K562 (cell line): ENCODE data around the gene ATXN10. TPM values are rescaled to one million over a fixed set of nuclear protein-coding genes. Genes with fewer than 3 reads are reported as not detected.

ENCODE experiments used
- ATAC-seq: fragments of 200-7000 bp; cut with Tn5 transposase; 3 replicates; pipeline ENCODE4 v1.9.1; 2020; ENCODE audit warnings: moderate library complexity
- BruUV-seq: library from RNA; stranded (reverse); fragments of 400-500 nt; replicated peaks from 2 replicates; lab custom pipeline; 2021; lab: Mats Ljungman, UMichigan
- CTCF ChIA-PET: fragments of 300-600 bp; formaldehyde crosslinking; extraction: SDS; loops from one replicate; lab custom pipeline; 2021; ENCODE audit warnings: low intra/inter-chr PET ratio; lab: Yijun Ruan, JAX
- POLR2A ChIA-PET: fragments of 300-600, 350-650 bp; sonication (Branson Sonifier 250); formaldehyde crosslinking; extraction: SDS; loops from one replicate; lab custom pipeline; 2021; ENCODE audit warnings: antibody characterized with exemption, inconsistent platforms; lab: Yijun Ruan, JAX
- DNase-seq, 4 experiments: peaks; one replicate each; pipeline versions ENCODE4 v3.0.0 to v3.0.0-alpha.2; 2011 to 2018; ENCODE audit warnings: low spot score in 3 of 4, mixed read lengths in 3 of 4; ENCODE audit errors: extremely low read depth in 1 of 4
- FAIRE-seq: peaks from 2 replicates; lab custom pipeline; 2011; peaks lifted over from hg19 to GRCh38; lab: Jason Lieb, UNC
- H2AFZ ChIP-seq: 2 replicates; pipeline ENCODE4 v1.6.0; 2011; ENCODE audit warnings: low read depth, low read length, control low read depth, inconsistent platforms
- H3K27ac ChIP-seq: fragments of 200-600 bp; 3 replicates; pipeline ENCODE4 v1.8.0; 2011; ENCODE audit warnings: low read depth, mild to moderate bottlenecking, control low read depth, inconsistent platforms, low read length, moderate library complexity, mixed read lengths; ENCODE audit errors: extremely low read depth
- H3K27me3 ChIP-seq, 2 experiments: fragments of 300-600 bp in 1 of 2; 2 replicates in 1 of 2; 3 replicates in 1 of 2; pipeline versions ENCODE4 v1.6.0 to v1.8.0; 2011; ENCODE audit warnings: inconsistent platforms in 2 of 2, low read length in 2 of 2, mild to moderate bottlenecking in 1 of 2, mixed read lengths in 1 of 2, moderate library complexity in 1 of 2; ENCODE audit not compliant: control insufficient read depth in 2 of 2, insufficient read depth in 2 of 2
- H3K36me3 ChIP-seq: fragments of 300-600 bp; 3 replicates; pipeline ENCODE4 v1.8.0; 2011; ENCODE audit warnings: mild to moderate bottlenecking, low read length, inconsistent platforms; ENCODE audit not compliant: control insufficient read depth, insufficient read depth
- H3K4me1 ChIP-seq, 2 experiments: fragments of 200-600 bp in 1 of 2; replicated peaks in 1 of 2; 2 replicates in 1 of 2; 3 replicates in 1 of 2; pipeline versions ENCODE4 v1.5.1 to v1.8.0; 2011; ENCODE audit warnings: inconsistent platforms in 2 of 2, low read length in 2 of 2, mild to moderate bottlenecking in 1 of 2, mixed read lengths in 1 of 2, moderate library complexity in 1 of 2; ENCODE audit not compliant: control insufficient read depth in 2 of 2, insufficient read depth in 2 of 2
- H3K4me2 ChIP-seq: 2 replicates; pipeline ENCODE4 v1.6.1; 2011; ENCODE audit warnings: low read length, control low read depth, inconsistent platforms, mixed read lengths; ENCODE audit not compliant: insufficient read depth
- H3K4me3 ChIP-seq: fragments of 200-600 bp; sonication (generic), shearing (Covaris generic); 2 replicates; pipeline ENCODE4 v1.5.1; 2016; ENCODE audit warnings: control low read depth, inconsistent platforms
- H3K79me2 ChIP-seq: fragments of 200-600 bp; 3 replicates; pipeline ENCODE4 v1.8.0; 2011; ENCODE audit warnings: low read length, inconsistent platforms; ENCODE audit not compliant: control insufficient read depth, insufficient read depth
- H3K9ac ChIP-seq, 2 experiments: 2 replicates each; pipeline versions ENCODE4 v1.6.0 to v1.6.1; 2011; ENCODE audit warnings: low read depth in 2 of 2, low read length in 2 of 2, control low read depth in 1 of 2, inconsistent platforms in 1 of 2, mild to moderate bottlenecking in 1 of 2, mixed read lengths in 1 of 2; ENCODE audit not compliant: insufficient read depth in 1 of 2
- H3K9me1 ChIP-seq: one replicate; pipeline ENCODE4 v1.6.0; 2011; ENCODE audit warnings: inconsistent platforms, mild to moderate bottlenecking, low read length, moderate library complexity; ENCODE audit not compliant: control insufficient read depth, insufficient read depth
- H3K9me3 ChIP-seq: replicated peaks from 2 replicates; pipeline ENCODE4 v1.5.1; 2011; ENCODE audit warnings: low read depth, low read length, inconsistent platforms; ENCODE audit not compliant: control insufficient read depth, insufficient read depth
- H4K20me1 ChIP-seq: replicated peaks from 2 replicates; pipeline ENCODE4 v1.6.1; 2011; ENCODE audit warnings: low read length, inconsistent platforms, mixed read lengths; ENCODE audit not compliant: control insufficient read depth, insufficient read depth
- ADNP ChIP-seq: fragments of 200-800 bp; sonication (Bioruptor generic); IDR thresholded peaks from 2 replicates; pipeline ENCODE4 v1.6.1; 2016; ENCODE audit warnings: missing genetic modification characterization, missing compliant biosample characterization
- BACH1 ChIP-seq: fragments of 200-800 bp; sonication (Bioruptor generic); IDR thresholded peaks from 2 replicates; pipeline ENCODE4 v1.6.1; 2016; ENCODE audit warnings: missing genetic modification characterization, missing compliant biosample characterization
- CGGBP1 ChIP-seq: fragments of 250-450 bp; sonication (Bioruptor Pico); IDR thresholded peaks from 2 replicates; pipeline ENCODE4 v1.9.0; 2021; ENCODE audit warnings: mild to moderate bottlenecking
- CHD1 ChIP-seq: fragments of 200-600 bp; sonication (generic); IDR thresholded peaks from one replicate; pipeline ENCODE4 v1.6.1; 2012; ENCODE audit warnings: mild to moderate bottlenecking, moderate library complexity, low read length, inconsistent platforms
- ETV6 ChIP-seq, 3 experiments: fragments of 150-350 bp in 1 of 3; sonication (generic) in 1 of 3; formaldehyde crosslinking in 1 of 3; IDR thresholded peaks; 2 replicates each; pipeline versions ENCODE4 v1.6.1 to v1.8.0; 2014 to 2022; ENCODE audit warnings: borderline replicate concordance in 2 of 3, low read depth in 2 of 3, antibody characterized with exemption in 1 of 3, low read length in 1 of 3, mild to moderate bottlenecking in 1 of 3, missing genetic modification reagents in 1 of 3
- FOSL1 ChIP-seq: fragments of 200-800 bp; sonication (Bioruptor generic); conservative IDR thresholded peaks from 2 replicates; pipeline ENCODE4 v1.6.1; 2016; ENCODE audit warnings: missing genetic modification characterization, missing compliant biosample characterization
- HEY1 ChIP-seq: fragments of 250-450 bp; sonication (Bioruptor Pico); IDR thresholded peaks from 2 replicates; pipeline ENCODE4 v1.5.0; 2020; ENCODE audit warnings: mild to moderate bottlenecking, moderate library complexity, borderline replicate concordance
- PPARD ChIP-seq: fragments of 250-450 bp; sonication (Bioruptor Pico); IDR thresholded peaks from 2 replicates; pipeline ENCODE4 v1.8.0; 2022; ENCODE audit warnings: inconsistent platforms, mild to moderate bottlenecking, moderate library complexity
- PTTG1 ChIP-seq: fragments of 450-650 bp; IDR thresholded peaks from 2 replicates; pipeline ENCODE4 v1.6.1; 2016; ENCODE audit warnings: low read depth, mild to moderate bottlenecking, missing genetic modification characterization, missing compliant biosample characterization
- SMAD3 ChIP-seq: fragments of 450-650 bp; formaldehyde crosslinking; conservative IDR thresholded peaks from 2 replicates; pipeline ENCODE4 v1.4.0; 2020; ENCODE audit warnings: mild to moderate bottlenecking
- SMAD4 ChIP-seq: fragments of 250-450 bp; sonication (Bioruptor Pico); conservative IDR thresholded peaks from 2 replicates; pipeline ENCODE4 v1.8.0; 2021; ENCODE audit warnings: inconsistent platforms, mild to moderate bottlenecking, moderate library complexity
- SUPT5H ChIP-seq: fragments of 450-650 bp; IDR thresholded peaks from 2 replicates; pipeline ENCODE4 v1.6.1; 2016
- TCF7L2 ChIP-seq: fragments of 150-350 bp; IDR thresholded peaks from 2 replicates; pipeline ENCODE4 v1.6.1; 2016; ENCODE audit warnings: low read depth, mild to moderate bottlenecking, low read length, moderate library complexity
- U2AF1 ChIP-seq: fragments of 200-400 bp; formaldehyde crosslinking; optimal IDR thresholded peaks from 2 replicates; pipeline ENCODE3; 2017; ENCODE audit warnings: mild to moderate bottlenecking, low read depth, low read length, moderate library complexity
- ZNF174 ChIP-seq: fragments of 250-450 bp; sonication (Bioruptor Pico); IDR thresholded peaks from 2 replicates; pipeline ENCODE4 v1.4.0; 2020; ENCODE audit warnings: mild to moderate bottlenecking
- ZNF212 ChIP-seq: fragments of 450-650 bp; formaldehyde crosslinking; IDR thresholded peaks from 2 replicates; pipeline ENCODE4 v1.4.0; 2020; ENCODE audit warnings: mild to moderate bottlenecking
- ZNF445 ChIP-seq: fragments of 250-450 bp; sonication (Bioruptor Pico); IDR thresholded peaks from 2 replicates; pipeline ENCODE4 v1.4.0; 2020; ENCODE audit warnings: low read depth, mild to moderate bottlenecking, moderate library complexity
- WGBS: fragments of 100-300 bp; shearing (Covaris generic); methylation state at CpG from one replicate; pipeline ENCODE4 v1.1.6; 2016; ENCODE audit warnings: low coverage, mixed read lengths; ENCODE audit not compliant: insufficient coverage; ENCODE audit errors: missing lambda C conversion rate; 5-methylcytosine and 5-hydroxymethylcytosine counted together
- in situ Hi-C: fragments of 300-500 bp; cut with MboI; formaldehyde crosslinking; loops from 4 replicates; pipeline ENCODE4 v1.15.0; 2018; ENCODE audit warnings: inconsistent platforms, mixed read lengths
- intact Hi-C: fragments of 100-400 bp; cut with micrococcal nuclease; formaldehyde crosslinking; loops from 2 replicates; pipeline ENCODE4 v1.14.2; 2022
- polyA plus RNA-seq, 8 experiments: library from polyadenylated mRNA; depleted of rRNA in 4 of 8; stranded (reverse) in 5 of 8; unstranded in 3 of 8; fragments of >200 nt; fragmentation: Nextera tagmentation in 2 of 8; fragmentation: Illumina TruSeq in 1 of 8; extraction: Ambion mirVana in 2 of 8; extraction: Trizol in 1 of 8; gene quantifications; 2 replicates each; pipeline versions ENCODE4 v1.2.1 to v1.2.3, GENCODE V29; 2011 to 2014; ENCODE audit warnings: inconsistent platforms in 1 of 8, missing spikeins in 1 of 8
- total RNA-seq, 7 experiments: library from RNA; depleted of rRNA in 6 of 7; stranded (reverse); fragments of >200 nt in 6 of 7; fragmentation: Illumina TruSeq in 2 of 7; extraction: Trizol in 2 of 7; gene quantifications; 2 replicates each; pipeline versions ENCODE4 v1.2.1 to v1.2.3, GENCODE V29; 2011 to 2021; ENCODE audit warnings: low replicate concordance in 1 of 7
- TF ChIP-seq, protein P1 (sequence below): fragments of 450-650 bp; IDR thresholded peaks from 2 replicates; pipeline ENCODE4 v1.6.1; 2016; ENCODE audit warnings: low read depth, mild to moderate bottlenecking, moderate library complexity
- TF ChIP-seq, protein P2 (sequence below): fragments of 450-650 bp; IDR thresholded peaks from 2 replicates; pipeline ENCODE4 v1.7.1; 2018; ENCODE audit warnings: mild to moderate bottlenecking, low read depth; ENCODE audit not compliant: partially characterized antibody

Gene ATXN10
- total and polyA plus RNA-seq, 9 of the 15 experiments (the other 6 are each of a cell fraction or from before 2014, with no cell fraction given), result 11.5 to 190 (median 33.6) TPM

GRCh38 chr22:45757068-45757467, 85.4 kb downstream of the ATXN10 start:
- Histone ChIP-seq H3K79me2 (no peaks in the 10 kb centered on the region), H3K4me1 (no peaks in the 10 kb centered on the region; a peak in 1 of 5 replicates), H3K9me3 (no peaks in the 10 kb centered on the region; the same call in 1 of the 2 replicates), H4K20me1 (no peaks in the 10 kb centered on the region), H3K4me3 (no peak overlapping the region), H3K9me1 (no peaks in the 10 kb centered on the region), H3K4me2 (no peak overlapping the region), H3K27ac (no peak overlapping the region), H2AFZ (no peak overlapping the region), H3K36me3 (no peaks in the 10 kb centered on the region), H3K9ac (no peak overlapping the region), H3K27me3 (no peaks in the 10 kb centered on the region)
- in situ Hi-C loops, result no loop called here
- POLR2A ChIA-PET, result interaction anchor here (0.6 kb wide), 1 partner anchor 680 kb away, joined by 3 read pairs; no protein-coding TSS in a partner anchor
- no peak for ATAC-seq
- no peak for FAIRE-seq
- no TSS peak for BruUV-seq
- 98% methylated on average over 6 of the region's 14 CpGs for WGBS
- no peak for DNase-seq
- CTCF ChIA-PET, result no interaction called here
- intact Hi-C loops, result no loop called here
- TF ChIP-seq HEY1 (CRISPR knock-in tag) (no peak), ADNP (tag) (no peak), PPARD (CRISPR knock-in tag) (no peak), ETV6 (IDR thresholded peaks at IDR 0.05; ENCODE audit: borderline replicate concordance in 1 of 2, low read depth in 2 of 2, low read length in 1 of 2) (no peak), ETV6 (CRISPR knock-in tag; IDR thresholded peaks at IDR 0.05; ENCODE audit: borderline replicate concordance) (no peak), BACH1 (tag) (no peak), TCF7L2 (no peak), ZNF445 (CRISPR knock-in tag) (no peak), U2AF1 (no peak), SMAD3 (no peak), CHD1 (no peak), CGGBP1 (CRISPR knock-in tag) (no peak), SMAD4 (CRISPR knock-in tag) (no peak), ZNF212 (CRISPR knock-in tag) (no peak), PTTG1 (tag) (no peak), FOSL1 (tag) (no peak), ZNF174 (CRISPR knock-in tag) (no peak), SUPT5H (no peak)
- TF ChIP-seq, protein P1, sequence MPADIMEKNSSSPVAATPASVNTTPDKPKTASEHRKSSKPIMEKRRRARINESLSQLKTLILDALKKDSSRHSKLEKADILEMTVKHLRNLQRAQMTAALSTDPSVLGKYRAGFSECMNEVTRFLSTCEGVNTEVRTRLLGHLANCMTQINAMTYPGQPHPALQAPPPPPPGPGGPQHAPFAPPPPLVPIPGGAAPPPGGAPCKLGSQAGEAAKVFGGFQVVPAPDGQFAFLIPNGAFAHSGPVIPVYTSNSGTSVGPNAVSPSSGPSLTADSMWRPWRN, result no peak
- TF ChIP-seq, protein P2, sequence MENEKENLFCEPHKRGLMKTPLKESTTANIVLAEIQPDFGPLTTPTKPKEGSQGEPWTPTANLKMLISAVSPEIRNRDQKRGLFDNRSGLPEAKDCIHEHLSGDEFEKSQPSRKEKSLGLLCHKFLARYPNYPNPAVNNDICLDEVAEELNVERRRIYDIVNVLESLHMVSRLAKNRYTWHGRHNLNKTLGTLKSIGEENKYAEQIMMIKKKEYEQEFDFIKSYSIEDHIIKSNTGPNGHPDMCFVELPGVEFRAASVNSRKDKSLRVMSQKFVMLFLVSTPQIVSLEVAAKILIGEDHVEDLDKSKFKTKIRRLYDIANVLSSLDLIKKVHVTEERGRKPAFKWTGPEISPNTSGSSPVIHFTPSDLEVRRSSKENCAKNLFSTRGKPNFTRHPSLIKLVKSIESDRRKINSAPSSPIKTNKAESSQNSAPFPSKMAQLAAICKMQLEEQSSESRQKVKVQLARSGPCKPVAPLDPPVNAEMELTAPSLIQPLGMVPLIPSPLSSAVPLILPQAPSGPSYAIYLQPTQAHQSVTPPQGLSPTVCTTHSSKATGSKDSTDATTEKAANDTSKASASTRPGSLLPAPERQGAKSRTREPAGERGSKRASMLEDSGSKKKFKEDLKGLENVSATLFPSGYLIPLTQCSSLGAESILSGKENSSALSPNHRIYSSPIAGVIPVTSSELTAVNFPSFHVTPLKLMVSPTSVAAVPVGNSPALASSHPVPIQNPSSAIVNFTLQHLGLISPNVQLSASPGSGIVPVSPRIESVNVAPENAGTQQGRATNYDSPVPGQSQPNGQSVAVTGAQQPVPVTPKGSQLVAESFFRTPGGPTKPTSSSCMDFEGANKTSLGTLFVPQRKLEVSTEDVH, result no peak
